ENCODE results near the gene AVP.

AVP gene

GRCh38 chr20:3106185-3106584 lies 21.7 kb upstream of the AVP start:
- H3K36me3 Mint-ChIP-seq (ENCODE audit: low read depth), result no peaks in the 10 kb centered on the region
- H3K9me3 Mint-ChIP-seq, result no peaks in the 10 kb centered on the region
- no peak overlapping the region for H3K27ac Mint-ChIP-seq
- no peak overlapping the region for H3K4me3 Mint-ChIP-seq
- H3K4me1 Mint-ChIP-seq, result peaks cover 8% of the 10 kb centered on the region
- no peaks in the 10 kb centered on the region for H3K27me3 Mint-ChIP-seq (ENCODE audit: low read depth, poor library complexity)
- DNase-seq, result no peak
- TF ChIP-seq, protein P1, sequence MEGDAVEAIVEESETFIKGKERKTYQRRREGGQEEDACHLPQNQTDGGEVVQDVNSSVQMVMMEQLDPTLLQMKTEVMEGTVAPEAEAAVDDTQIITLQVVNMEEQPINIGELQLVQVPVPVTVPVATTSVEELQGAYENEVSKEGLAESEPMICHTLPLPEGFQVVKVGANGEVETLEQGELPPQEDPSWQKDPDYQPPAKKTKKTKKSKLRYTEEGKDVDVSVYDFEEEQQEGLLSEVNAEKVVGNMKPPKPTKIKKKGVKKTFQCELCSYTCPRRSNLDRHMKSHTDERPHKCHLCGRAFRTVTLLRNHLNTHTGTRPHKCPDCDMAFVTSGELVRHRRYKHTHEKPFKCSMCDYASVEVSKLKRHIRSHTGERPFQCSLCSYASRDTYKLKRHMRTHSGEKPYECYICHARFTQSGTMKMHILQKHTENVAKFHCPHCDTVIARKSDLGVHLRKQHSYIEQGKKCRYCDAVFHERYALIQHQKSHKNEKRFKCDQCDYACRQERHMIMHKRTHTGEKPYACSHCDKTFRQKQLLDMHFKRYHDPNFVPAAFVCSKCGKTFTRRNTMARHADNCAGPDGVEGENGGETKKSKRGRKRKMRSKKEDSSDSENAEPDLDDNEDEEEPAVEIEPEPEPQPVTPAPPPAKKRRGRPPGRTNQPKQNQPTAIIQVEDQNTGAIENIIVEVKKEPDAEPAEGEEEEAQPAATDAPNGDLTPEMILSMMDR (IDR thresholded peaks at IDR 0.05), result no peak

GRCh38 chr20:3105256-3106137 lies 21.0 kb upstream of the AVP start:
- H3K27me3 Mint-ChIP-seq (ENCODE audit: low read depth, poor library complexity), result peaks cover 4% of the 10 kb centered on the region
- no peaks in the 10 kb centered on the region for H3K9me3 Mint-ChIP-seq
- no peak overlapping the region for H3K27ac Mint-ChIP-seq
- TF ChIP-seq, protein P1 (IDR thresholded peaks at IDR 0.05), result no peak
- H3K36me3 Mint-ChIP-seq (ENCODE audit: low read depth), result no peaks in the 10 kb centered on the region
- no peak overlapping the region for H3K4me3 Mint-ChIP-seq
- H3K4me1 Mint-ChIP-seq, result peaks cover 8% of the 10 kb centered on the region
- DNase-seq, result no peak

- no peak for DNase-seq
- Mint-ChIP-seq H3K9me3 (no peaks in the 10 kb centered on the region), H3K36me3 (ENCODE audit: low read depth) (no peaks in the 10 kb centered on the region), H3K4me1 (peaks cover 8% of the 10 kb centered on the region), H3K27ac (no peak overlapping the region), H3K27me3 (ENCODE audit: low read depth, poor library complexity) (peaks cover 4% of the 10 kb centered on the region), H3K4me3 (no peak overlapping the region)
- TF ChIP-seq, protein P1 (IDR thresholded peaks at IDR 0.05), result no peak
Measured at GRCh38 chr20:3103369-3104032, 19.0 kb upstream of the AVP start.

GRCh38 chr20:3102575-3103368 lies 18.2 kb upstream of the AVP start:
- Mint-ChIP-seq H3K4me1 (peaks cover 8% of the 10 kb centered on the region), H3K27ac (no peak overlapping the region), H3K9me3 (no peaks in the 10 kb centered on the region), H3K4me3 (no peak overlapping the region), H3K36me3 (ENCODE audit: low read depth) (no peaks in the 10 kb centered on the region), H3K27me3 (ENCODE audit: low read depth, poor library complexity) (peaks cover 6% of the 10 kb centered on the region)
- no peak for DNase-seq
- TF ChIP-seq, protein P1 (IDR thresholded peaks at IDR 0.05), result no peak

DNA sequence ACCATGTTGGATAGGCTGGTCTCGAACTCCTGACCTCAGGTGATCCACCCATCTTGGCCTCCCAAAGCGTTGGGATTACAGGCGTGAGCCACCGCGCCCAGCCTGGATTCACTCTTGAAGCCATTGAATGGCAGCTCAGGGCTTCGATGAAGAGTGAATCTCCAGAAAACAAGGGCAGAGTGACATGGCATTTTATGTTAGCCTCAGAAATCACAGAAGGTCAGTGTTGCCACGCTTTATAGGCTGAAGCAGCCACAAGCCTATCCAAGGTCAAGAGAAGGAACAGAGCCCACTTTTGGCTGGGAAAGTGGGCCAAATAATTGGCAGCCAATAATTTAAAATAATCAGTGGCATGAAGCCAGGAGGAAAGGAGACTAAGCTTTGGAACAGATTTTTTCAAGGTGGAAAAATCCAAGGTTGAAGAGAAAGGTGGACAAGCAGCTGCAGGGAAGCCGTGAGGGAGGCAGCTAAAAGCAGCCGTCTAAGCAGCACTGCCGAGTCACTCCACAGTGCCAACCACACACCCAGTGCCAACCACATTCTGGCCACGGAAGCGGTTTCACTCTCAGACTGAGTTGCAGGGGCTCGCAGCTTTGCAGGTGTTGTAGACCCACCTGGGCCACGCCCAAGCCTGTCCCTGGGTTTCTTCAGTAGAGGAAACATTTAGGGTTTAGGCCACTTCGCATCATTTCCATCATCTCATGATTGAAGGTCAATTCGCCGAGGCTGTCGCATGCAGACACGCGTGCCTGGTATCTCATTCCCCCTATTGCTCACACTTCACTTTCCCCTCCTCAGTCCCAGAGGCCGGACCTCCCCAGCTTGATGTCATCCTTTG lies 17.4 kb upstream of the AVP start:
- peak overlapping the region; percentile 44 for H3K27ac Mint-ChIP-seq
- TF ChIP-seq, protein P1 (IDR thresholded peaks at IDR 0.05), result no peak

More for the DNA sequence above, 17.4 kb upstream of the AVP start:
- Mint-ChIP-seq H3K36me3 (ENCODE audit: low read depth) (no peaks in the 10 kb centered on the region), H3K4me1 (peaks cover 8% of the 10 kb centered on the region), H3K4me3 (no peak overlapping the region), H3K9me3 (no peaks in the 10 kb centered on the region), H3K27me3 (ENCODE audit: low read depth, poor library complexity) (peaks cover 13% of the 10 kb centered on the region)
- DNase-seq, result no peak

Data from nephron progenitor cell (in vitro differentiated cells).